GM13977 (cell line): ENCODE data around the gene PJVK.

Experiments used
- DNase-seq: peaks from one replicate; pipeline ENCODE4 v3.0.0; 2012; ENCODE audit warnings: low spot score
- CTCF ChIP-seq: IDR thresholded peaks from 2 replicates; pipeline ENCODE4 v1.5.1; 2012; ENCODE audit warnings: mild to moderate bottlenecking, control low read depth; ENCODE audit not compliant: insufficient read depth; ENCODE audit errors: extremely low read depth, missing control alignments
- in situ Hi-C: fragments of 300-500 bp; cut with MboI; formaldehyde crosslinking; loops from one replicate; pipeline ENCODE4 v1.12.0; 2022; ENCODE audit warnings: low sequenced_read_pairs, low pct_unique_long_range_greater_than_20kb, mixed read lengths, inconsistent platforms; ENCODE audit not compliant: unreplicated experiment

PJVK gene

GRCh38 chr2:178429336-178429735 lies 21.8 kb upstream of the PJVK start:
- DNase-seq: no peak
- in situ Hi-C loops: no loop called here
- no peak for TF ChIP-seq CTCF

- TF ChIP-seq CTCF: no peak
- in situ Hi-C loops: no loop called here
- no peak for DNase-seq
Measured at GRCh38 chr2:178436662-178437061, 14.5 kb upstream of the PJVK start.

- DNase-seq: no peak
- no peak for TF ChIP-seq CTCF
- in situ Hi-C loops: loop anchor here (10.0 kb wide), 1 partner anchor 47 kb away; no protein-coding TSS in a partner anchor
Measured at GRCh38 chr2:178441426-178441825, 9.8 kb upstream of the PJVK start.

- TF ChIP-seq CTCF: no peak
- in situ Hi-C loops: loop anchor here (10.0 kb wide), 1 partner anchor 54 kb away; no protein-coding TSS in a partner anchor
- DNase-seq: peak; percentile 64
Measured at GRCh38 chr2:178448968-178449661, 2.1 kb upstream of the PJVK start.

GRCh38 chr2:178449700-178450523 lies 1.3 kb upstream of the PJVK start:
- TF ChIP-seq CTCF: no peak
- no peak for DNase-seq
- in situ Hi-C loops: loop anchor here (10.0 kb wide), 1 partner anchor 55 kb away; no protein-coding TSS in a partner anchor

GRCh38 chr2:178450524-178450773 lies 729 bp upstream of the PJVK start:
- no peak for TF ChIP-seq CTCF
- in situ Hi-C loops: no loop called here
- peak; percentile 79 for DNase-seq
